CD14-positive monocyte (primary cell): ENCODE measurements around the gene MTCL3.

Experiments used
- DNase-seq, 3 donors: peaks; one replicate each; pipeline ENCODE4 v3.0.0-alpha.2; 2011 to 2022
- H2AFZ ChIP-seq: 2 replicates; pipeline ENCODE4 v1.6.0; 2012; ENCODE audit warnings: mild to moderate bottlenecking, low read depth, low read length, inconsistent platforms; ENCODE audit not compliant: insufficient read depth, poor library complexity, severe bottlenecking
- H3K27ac ChIP-seq, 2 donors: 1 replicate in 1 of 2; 2 replicates in 1 of 2; pipeline ENCODE4 v1.5.1; 2012 to 2013; ENCODE audit warnings: low read length in 2 of 2, control low read depth in 1 of 2, inconsistent platforms in 1 of 2, low read depth in 1 of 2, mild to moderate bottlenecking in 1 of 2
- H3K27me3 ChIP-seq, 2 donors: one replicate each; pipeline versions ENCODE4 v1.6.0 to v1.6.1; 2011 to 2013; ENCODE audit warnings: low read length in 2 of 2; ENCODE audit not compliant: control insufficient read depth in 2 of 2, insufficient read depth in 2 of 2
- H3K36me3 ChIP-seq, 2 donors: replicated peaks in 1 of 2; 1 replicate in 1 of 2; 2 replicates in 1 of 2; pipeline versions ENCODE4 v1.5.1 to v1.6.1; 2012 to 2013; ENCODE audit warnings: low read length in 2 of 2, control low read depth in 1 of 2, inconsistent platforms in 1 of 2, mild to moderate bottlenecking in 1 of 2; ENCODE audit not compliant: insufficient read depth in 2 of 2, control insufficient read depth in 1 of 2
- H3K4me1 ChIP-seq, 2 donors: 1 replicate in 1 of 2; 2 replicates in 1 of 2; pipeline versions ENCODE4 v1.5.1 to v1.6.1; 2012 to 2013; ENCODE audit warnings: low read length in 2 of 2, control low read depth in 1 of 2, inconsistent platforms in 1 of 2, mild to moderate bottlenecking in 1 of 2, moderate library complexity in 1 of 2; ENCODE audit not compliant: insufficient read depth in 2 of 2, control insufficient read depth in 1 of 2
- H3K4me2 ChIP-seq: replicated peaks from 2 replicates; pipeline ENCODE3; 2012; ENCODE audit warnings: low read length, moderate library complexity, mild to moderate bottlenecking; ENCODE audit not compliant: poor library complexity, severe bottlenecking; ENCODE audit errors: extremely low read depth
- H3K4me3 ChIP-seq, 3 experiments: fragments of 200-600 bp in 1 of 3; sonication (generic) in 1 of 3; replicated peaks in 1 of 3; 1 replicate in 2 of 3; 2 replicates in 1 of 3; pipeline ENCODE4 v1.5.1; 2011 to 2013; ENCODE audit warnings: low read length in 3 of 3, mild to moderate bottlenecking in 3 of 3, control low read depth in 2 of 3, low read depth in 2 of 3, inconsistent platforms in 1 of 3, moderate library complexity in 1 of 3
- H3K79me2 ChIP-seq: 2 replicates; pipeline ENCODE4 v1.6.0; 2012; ENCODE audit warnings: mild to moderate bottlenecking, control low read depth, inconsistent platforms, low read length, moderate library complexity; ENCODE audit not compliant: insufficient read depth
- H3K9ac ChIP-seq: 2 replicates; pipeline ENCODE4 v1.6.0; 2017; ENCODE audit warnings: low read length, mild to moderate bottlenecking; ENCODE audit not compliant: insufficient read depth, poor library complexity, severe bottlenecking
- H3K9me3 ChIP-seq, 2 donors: replicated peaks in 1 of 2; 1 replicate in 1 of 2; 2 replicates in 1 of 2; pipeline versions ENCODE4 v1.5.1 to v1.6.1; 2012 to 2013; ENCODE audit warnings: low read length in 2 of 2, control low read depth in 1 of 2; ENCODE audit not compliant: control insufficient read depth in 1 of 2, insufficient read depth in 1 of 2
- H4K20me1 ChIP-seq: 2 replicates; pipeline ENCODE4 v1.6.0; 2012; ENCODE audit warnings: mild to moderate bottlenecking, low read length, control low read depth, moderate library complexity; ENCODE audit not compliant: insufficient read depth
- H3K27ac Mint-ChIP-seq, 7 donors: one replicate each; pipeline ENCODE4 v1.8.0; 2020; ENCODE audit warnings: mild to moderate bottlenecking in 7 of 7, mixed read lengths in 7 of 7, moderate library complexity in 6 of 7, inconsistent platforms in 2 of 7
- H3K27me3 Mint-ChIP-seq, 3 donors: one replicate each; pipeline ENCODE4 v1.8.0; 2021 to 2022; ENCODE audit warnings: low read depth in 3 of 3, mild to moderate bottlenecking in 3 of 3, mixed read lengths in 3 of 3, moderate library complexity in 3 of 3, inconsistent platforms in 1 of 3
- H3K36me3 Mint-ChIP-seq, 2 donors: one replicate each; pipeline ENCODE4 v1.8.0; 2020; ENCODE audit warnings: mixed read lengths in 2 of 2, inconsistent platforms in 1 of 2, mild to moderate bottlenecking in 1 of 2
- H3K4me1 Mint-ChIP-seq: one replicate; pipeline ENCODE4 v1.8.0; 2020; ENCODE audit warnings: mild to moderate bottlenecking, mixed read lengths
- H3K4me3 Mint-ChIP-seq, 2 donors: one replicate each; pipeline ENCODE4 v1.8.0; 2020; ENCODE audit warnings: mild to moderate bottlenecking in 2 of 2, mixed read lengths in 2 of 2, moderate library complexity in 1 of 2
- H3K9me3 Mint-ChIP-seq, 7 donors: one replicate each; pipeline ENCODE4 v1.8.0; 2020 to 2022; ENCODE audit warnings: mixed read lengths in 7 of 7, mild to moderate bottlenecking in 6 of 7, moderate library complexity in 6 of 7, inconsistent platforms in 2 of 7
- CTCF ChIP-seq: fragments of 200-600 bp; IDR thresholded peaks from one replicate; pipeline ENCODE4 v1.8.0; 2022; ENCODE audit warnings: antibody characterized with exemption, mild to moderate bottlenecking
- WGBS: methylation state at CpG from one replicate; pipeline ENCODE4 v1.1.5; 2013; ENCODE audit warnings: missing lambda C conversion rate; ENCODE audit not compliant: insufficient coverage; 5-methylcytosine and 5-hydroxymethylcytosine counted together
- intact Hi-C, 2 donors: fragments of 100-400 bp; cut with micrococcal nuclease; formaldehyde crosslinking; loops; one replicate each; pipeline versions ENCODE4 v1.15.0 to v1.15.1; 2023

Gene MTCL3

DNA sequence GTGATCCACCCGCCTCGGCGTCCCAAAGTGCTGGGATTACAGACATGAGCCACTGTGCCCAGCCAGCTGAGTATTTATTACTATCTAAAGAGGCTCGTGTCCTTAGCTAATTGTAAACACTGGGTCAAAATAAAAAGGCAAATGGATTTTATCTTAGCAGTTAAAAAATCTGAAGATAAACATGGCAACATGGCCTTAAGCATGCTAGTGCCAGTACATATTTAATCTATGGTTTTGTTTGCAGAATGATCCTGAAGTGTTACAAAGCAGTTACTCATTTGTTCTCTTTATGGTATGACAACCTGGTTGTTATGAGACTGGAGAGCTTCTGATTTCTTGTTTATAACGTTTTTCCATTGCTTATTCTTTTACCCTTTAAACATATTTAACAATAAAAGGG is 56.1 kb downstream of the MTCL3 start:
- Histone ChIP-seq H3K9me3 (no peaks in the 10 kb centered on the region), H3K79me2 (no peaks in the 10 kb centered on the region), H3K36me3 (no peaks in the 10 kb centered on the region), H4K20me1 (no peaks in the 10 kb centered on the region), H3K4me3 (no peak overlapping the region), H3K9ac (no peak overlapping the region), H3K4me2 (no peak overlapping the region), H3K27me3 (no peaks in the 10 kb centered on the region), H3K27ac (no peak overlapping the region), H3K4me1 (peaks cover 12 to 13% of the 10 kb centered on the region in 2 donors), H2AFZ (no peak overlapping the region)
- TF ChIP-seq CTCF, result no peak
- Mint-ChIP-seq H3K9me3 (no peaks in the 10 kb centered on the region), H3K4me3 (no peak overlapping the region), H3K27ac (no peak overlapping the region), H3K27me3 (peaks cover 0 to 4% (median 0%) of the 10 kb centered on the region in 3 donors), H3K36me3 (no peaks in the 10 kb centered on the region), H3K4me1 (peaks cover 14% of the 10 kb centered on the region)
- WGBS, result 100% methylated on average over 1 of the region's 5 CpGs
- intact Hi-C loops, result loop anchor here (10.0 kb wide), 2 partner anchors 72 to 82 kb away; no protein-coding TSS in a partner anchor
- no peak for DNase-seq

DNA sequence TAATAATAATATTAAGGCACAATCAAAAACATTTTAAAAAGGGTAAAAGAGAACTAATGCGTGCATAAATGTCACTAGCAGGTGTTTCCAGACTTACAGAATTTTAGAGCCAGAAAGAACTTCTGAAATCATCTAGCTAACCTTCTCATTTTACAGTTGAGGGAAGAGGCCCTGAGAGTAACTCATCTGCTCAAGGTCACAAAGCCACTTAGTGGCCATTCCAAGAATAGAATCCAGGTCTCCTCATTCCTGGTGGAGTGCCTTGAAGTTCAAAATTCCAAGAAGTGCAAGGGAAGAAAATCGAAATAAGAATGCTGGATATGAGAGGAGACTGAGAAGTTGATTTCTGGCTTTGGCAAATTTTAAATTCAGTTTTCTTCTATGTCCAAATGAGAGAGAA is 56.8 kb downstream of the MTCL3 start:
- H3K4me3 ChIP-seq, result no peak overlapping the region
- Mint-ChIP-seq H3K4me1 (peaks cover 20% of the 10 kb centered on the region), H3K36me3 (no peaks in the 10 kb centered on the region), H3K27ac (peak overlapping the region in 1 of 7 donors; percentile 14), H3K9me3 (no peaks in the 10 kb centered on the region), H3K27me3 (peaks cover 0 to 4% (median 0%) of the 10 kb centered on the region in 3 donors), H3K4me3 (no peak overlapping the region)
- H3K36me3 ChIP-seq, result no peaks in the 10 kb centered on the region
- H2AFZ ChIP-seq, result no peak overlapping the region
- H3K9ac ChIP-seq, result no peak overlapping the region
- H3K4me1 ChIP-seq, result peaks cover 18 to 19% of the 10 kb centered on the region in 2 donors
- H3K79me2 ChIP-seq, result no peaks in the 10 kb centered on the region
- H3K27ac ChIP-seq, result no peak overlapping the region
- DNase-seq, result no peak
- no peak overlapping the region for H3K4me2 ChIP-seq
- no peak for TF ChIP-seq CTCF
- H3K27me3 ChIP-seq, result no peaks in the 10 kb centered on the region
- H4K20me1 ChIP-seq, result no peaks in the 10 kb centered on the region
- WGBS, result no CpG with 5 or more reads among the region's 2 CpGs
- no peaks in the 10 kb centered on the region for H3K9me3 ChIP-seq
- intact Hi-C loops, result loop anchor here (10.0 kb wide), 2 partner anchors 72 to 82 kb away; no protein-coding TSS in a partner anchor
